Esophagus squamous epithelium (tissue), 5 donors: ENCODE measurements around the gene UROS. TPM values are rescaled to one million over a fixed set of nuclear protein-coding genes. Genes with fewer than 3 reads are reported as not detected.

Experiments
- DNase-seq: peaks from one replicate; lab custom pipeline; 2025; lab: John Stamatoyannopoulos, UW
- H3K27ac ChIP-seq, 4 donors: fragments of 200-600 bp; sonication (generic); one replicate each; pipeline ENCODE4 v1.5.1; 2016 to 2019; ENCODE audit warnings: mild to moderate bottlenecking in 1 of 4
- H3K27me3 ChIP-seq, 4 donors: fragments of 200-600 bp; sonication (generic); 1 replicate in 3 of 4; 2 replicates in 1 of 4; pipeline versions ENCODE4 v1.5.1 to v1.6.0; 2017 to 2021; ENCODE audit warnings: antibody characterized with exemption in 1 of 4
- H3K36me3 ChIP-seq, 3 donors: fragments of 200-600 bp; sonication (generic); one replicate each; pipeline ENCODE4 v1.5.1; 2016 to 2019
- H3K4me1 ChIP-seq, 3 donors: fragments of 200-600 bp; sonication (generic); one replicate each; pipeline ENCODE4 v1.5.1; 2017 to 2019
- H3K4me3 ChIP-seq, 4 donors: fragments of 200-600 bp; sonication (generic); 1 replicate in 3 of 4; 2 replicates in 1 of 4; pipeline ENCODE4 v1.5.1; 2016 to 2019; ENCODE audit warnings: mild to moderate bottlenecking in 2 of 4, moderate library complexity in 1 of 4
- H3K9me3 ChIP-seq, 3 donors: fragments of 200-600 bp; sonication (generic); one replicate each; pipeline ENCODE4 v1.5.1; 2016 to 2019
- CTCF ChIP-seq, 6 experiments: fragments of 450-650 bp in 4 of 6; fragments of 200-600 bp in 2 of 6; sonication (generic) in 2 of 6; IDR thresholded peaks; one replicate each; pipeline ENCODE4 v1.5.1; 2016 to 2019; ENCODE audit warnings: antibody characterized with exemption in 6 of 6, mild to moderate bottlenecking in 4 of 6, moderate library complexity in 4 of 6
- POLR2A ChIP-seq, 4 donors: fragments of 450-650 bp; IDR thresholded peaks; one replicate each; pipeline ENCODE4 v1.6.1; 2017; ENCODE audit warnings: antibody characterized with exemption in 4 of 4, mild to moderate bottlenecking in 4 of 4, moderate library complexity in 3 of 4
- WGBS, 2 donors: methylation state at CpG; one replicate each; pipeline ENCODE4 v1.1.5; 2018; 5-methylcytosine and 5-hydroxymethylcytosine counted together
- intact Hi-C: fragments of 100-400 bp; cut with DNase I; formaldehyde crosslinking; loops from one replicate; pipeline ENCODE4 v1.15.0; 2022
- total RNA-seq, 4 donors: library from RNA; depleted of rRNA; stranded (reverse); fragments of >200 nt; gene quantifications; one replicate each; pipeline ENCODE4 v1.1.0, GENCODE V29; 2016
- donor health status: DM: yes; HTN: yes; CAD: no.

The UROS gene
- total RNA-seq, 4 donors from 2014 or later, result 17.5 to 40.7 (median 23.8) TPM

GRCh38 chr10:125778556-125778955, 44.5 kb downstream of the UROS start:
- DNase-seq, result no peak
- no peak for TF ChIP-seq CTCF (IDR thresholded peaks at IDR 0.05)
- no peak for TF ChIP-seq POLR2A (IDR thresholded peaks at IDR 0.05)
- Histone ChIP-seq H3K4me1 (no peaks in the 10 kb centered on the region), H3K36me3 (no peaks in the 10 kb centered on the region), H3K9me3 (no peaks in the 10 kb centered on the region), H3K4me3 (no peak overlapping the region), H3K27me3 (peaks cover 0 to 5% (median 0%) of the 10 kb centered on the region in 4 donors), H3K27ac (no peak overlapping the region)
- WGBS, 2 donors, result 44 to 46% methylated on average over 5 of the region's 5 CpGs
- intact Hi-C loops, result no loop called here

DNA sequence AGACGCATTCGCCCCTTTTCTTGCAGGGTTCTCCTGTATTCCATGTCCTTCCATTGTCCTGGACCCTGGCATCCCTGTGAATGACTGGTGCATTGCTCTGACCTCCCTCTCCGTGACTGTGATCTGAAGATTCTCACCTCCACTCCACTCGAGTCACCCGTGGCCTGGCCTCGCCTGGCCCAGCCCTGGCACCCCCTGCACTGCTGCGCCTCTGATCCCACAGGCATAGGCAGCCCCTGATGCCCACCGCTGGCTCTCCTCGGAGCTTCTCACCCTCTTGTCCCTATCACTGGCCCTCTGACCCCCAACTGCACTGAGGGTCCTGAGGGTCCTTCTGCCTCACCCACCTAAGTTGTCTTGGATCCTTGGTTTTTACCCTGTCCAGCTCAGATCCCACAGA, 45.3 kb downstream of the UROS start:
- intact Hi-C loops, result no loop called here
- WGBS, 2 donors, result 93% methylated on average over 9 of the region's 9 CpGs
- H3K27ac ChIP-seq, result no peak overlapping the region
- no peak for DNase-seq
- H3K4me1 ChIP-seq, result no peaks in the 10 kb centered on the region
- TF ChIP-seq CTCF (IDR thresholded peaks at IDR 0.05) (no peak), POLR2A (IDR thresholded peaks at IDR 0.05) (no peak)
- H3K9me3 ChIP-seq, result no peaks in the 10 kb centered on the region
- H3K4me3 ChIP-seq, result no peak overlapping the region
- no peaks in the 10 kb centered on the region for H3K36me3 ChIP-seq
- peaks cover 0 to 8% (median 0%) of the 10 kb centered on the region in 4 donors for H3K27me3 ChIP-seq

GRCh38 chr10:125775491-125776106, 47.5 kb downstream of the UROS start, which contains the start of gene MMP21:
TSS of gene MMP21 (minus strand) at chr10:125775821. CDS start at chr10:125775821, 0 bp downstream.
- WGBS, 2 donors, result 84 to 92% methylated on average over 10 to 17 of the region's 26 CpGs
- no peak within 1 kb of the TSS for H3K4me3 ChIP-seq
- H3K4me1 ChIP-seq, result no peaks in the 10 kb centered on the region
- DNase-seq, result no peak
- H3K27ac ChIP-seq, result no peak within 1 kb of the TSS
- intact Hi-C loops, result no loop called here
- TF ChIP-seq CTCF (IDR thresholded peaks at IDR 0.05) (no peak), POLR2A (IDR thresholded peaks at IDR 0.05) (no peak)
- H3K9me3 ChIP-seq, result no peaks in the 10 kb centered on the region
- peaks cover 0 to 8% (median 0%) of the 10 kb centered on the region in 4 donors for H3K27me3 ChIP-seq
- no peaks in the 10 kb centered on the region for H3K36me3 ChIP-seq

DNA sequence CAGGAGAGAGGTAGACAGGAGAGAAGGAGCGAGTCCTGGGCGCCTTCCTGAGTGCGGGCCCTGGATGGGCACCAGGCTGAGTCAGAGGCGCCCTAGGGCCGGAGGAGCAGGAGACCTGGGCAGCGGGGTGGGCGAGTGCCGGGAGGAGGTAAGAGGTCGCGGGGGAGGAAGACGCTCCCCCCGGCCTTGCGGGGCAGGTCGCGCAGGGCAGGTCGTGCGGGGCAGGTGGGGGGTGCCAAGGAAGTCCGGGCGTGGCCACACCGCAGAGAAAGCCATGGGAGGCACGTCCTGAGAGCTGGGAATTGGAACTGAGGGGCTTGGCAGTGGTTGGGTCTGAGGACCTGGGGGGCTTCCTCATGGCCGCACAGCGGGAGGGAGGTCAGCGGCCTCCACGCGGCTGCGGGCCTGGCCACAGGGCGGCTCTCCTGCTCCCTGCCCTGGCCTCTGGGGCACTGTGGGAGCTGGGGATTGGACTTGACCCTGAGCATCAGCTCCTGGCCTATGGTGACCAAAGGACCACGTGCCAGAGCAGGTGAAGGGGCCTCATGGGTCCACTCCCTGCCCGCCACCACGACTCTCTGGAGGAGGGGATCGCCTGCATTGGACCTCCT, 48.4 kb downstream of the UROS start:
- H3K27me3 ChIP-seq, result peaks cover 0 to 8% (median 0%) of the 10 kb centered on the region in 4 donors
- TF ChIP-seq POLR2A (IDR thresholded peaks at IDR 0.05) (no peak), CTCF (IDR thresholded peaks at IDR 0.05) (no peak)
- intact Hi-C loops, result no loop called here
- H3K4me3 ChIP-seq, result no peak overlapping the region
- no peaks in the 10 kb centered on the region for H3K4me1 ChIP-seq
- no peak for DNase-seq
- no peak overlapping the region for H3K27ac ChIP-seq
- 85 to 89% methylated on average over 26 to 28 of the region's 32 CpGs for WGBS, 2 donors
- no peaks in the 10 kb centered on the region for H3K9me3 ChIP-seq
- no peaks in the 10 kb centered on the region for H3K36me3 ChIP-seq
